ENCODE results near the gene CYFIP2. TPM values are rescaled to one million over a fixed set of nuclear protein-coding genes. Genes with fewer than 3 reads are reported as not detected.
A peak's percentile ranks its signal among the peaks of the same experiment; 100 is the strongest.

The CYFIP2 gene
- total and polyA plus RNA-seq, 4 donors, result 24.9 to 46.3 (median 37.0) TPM

- no peak overlapping the region for H3K9ac ChIP-seq (ENCODE audit: insufficient read depth in 1 of 2, low read length in 2 of 2)
- no peaks in the 10 kb centered on the region for H3K9me3 ChIP-seq (ENCODE audit: control insufficient read depth in 4 of 4, insufficient read depth in 3 of 4, low read length in 3 of 4)
- no peaks in the 10 kb centered on the region for H3K36me3 ChIP-seq (ENCODE audit: control insufficient read depth in 4 of 4, insufficient read depth in 4 of 4, low read length in 4 of 4)
- H3K4me1 ChIP-seq (ENCODE audit: control insufficient read depth in 5 of 5, insufficient read depth in 5 of 5, low read length in 5 of 5), result peaks cover 0 to 12% (median under 1%) of the 10 kb centered on the region in 5 donors
- TF ChIP-seq CTCF (IDR thresholded peaks at IDR 0.05; ENCODE audit: control extremely low read depth, extremely low read depth), result no peak
- H3K27me3 ChIP-seq (ENCODE audit: control insufficient read depth in 3 of 3, insufficient read depth in 3 of 3, low read length in 2 of 3), result peaks cover 0 to 3% (median 0%) of the 10 kb centered on the region in 3 donors
- DNase-seq, result no peak
- no peak overlapping the region for H3K27ac ChIP-seq (ENCODE audit: low read depth in 1 of 2, low read length in 1 of 2)
- 6 to 63% methylated on average over 1 of the region's 1 CpG for whole genome bisulfite sequencing, 2 donors
- H3K4me3 ChIP-seq, result no peak overlapping the region
- ATAC-seq (ENCODE audit: insufficient read depth, low FRiP score), result peak; percentile 49
Measured at GRCh38 chr5:157273131-157273556, 7.2 kb downstream of the CYFIP2 start.

- WGBS, 2 donors, result 97 to 100% methylated on average over 1 of the region's 1 CpG
- Histone ChIP-seq H3K9me3 (ENCODE audit: control insufficient read depth in 4 of 4, insufficient read depth in 3 of 4, low read length in 3 of 4) (no peaks in the 10 kb centered on the region), H3K27ac (ENCODE audit: low read depth in 1 of 2, low read length in 1 of 2) (no peak overlapping the region), H3K9ac (ENCODE audit: insufficient read depth in 1 of 2, low read length in 2 of 2) (no peak overlapping the region), H3K4me1 (ENCODE audit: control insufficient read depth in 5 of 5, insufficient read depth in 5 of 5, low read length in 5 of 5) (peaks cover 0 to 15% (median 5%) of the 10 kb centered on the region in 5 donors), H3K36me3 (ENCODE audit: control insufficient read depth in 4 of 4, insufficient read depth in 4 of 4, low read length in 4 of 4) (no peaks in the 10 kb centered on the region), H3K27me3 (ENCODE audit: control insufficient read depth in 3 of 3, insufficient read depth in 3 of 3, low read length in 2 of 3) (no peaks in the 10 kb centered on the region), H3K4me3 (no peak overlapping the region)
- no peak for TF ChIP-seq CTCF (IDR thresholded peaks at IDR 0.05; ENCODE audit: control extremely low read depth, extremely low read depth)
- DNase-seq (no peak), ATAC-seq (ENCODE audit: insufficient read depth, low FRiP score) (no peak)
Measured at GRCh38 chr5:157275403-157275802, 9.5 kb downstream of the CYFIP2 start.

GRCh38 chr5:157278319-157279037 is 12.6 kb downstream of the CYFIP2 start:
- Histone ChIP-seq H3K27me3 (ENCODE audit: control insufficient read depth in 3 of 3, insufficient read depth in 3 of 3, low read length in 2 of 3) (no peaks in the 10 kb centered on the region), H3K27ac (ENCODE audit: low read depth in 1 of 2, low read length in 1 of 2) (peak overlapping the region in 1 of 2 donors; percentile 2), H3K9me3 (ENCODE audit: control insufficient read depth in 4 of 4, insufficient read depth in 3 of 4, low read length in 3 of 4) (no peaks in the 10 kb centered on the region), H3K4me3 (no peak overlapping the region), H3K36me3 (ENCODE audit: control insufficient read depth in 4 of 4, insufficient read depth in 4 of 4, low read length in 4 of 4) (no peaks in the 10 kb centered on the region), H3K4me1 (ENCODE audit: control insufficient read depth in 5 of 5, insufficient read depth in 5 of 5, low read length in 5 of 5) (peaks cover 0 to 7% (median 0%) of the 10 kb centered on the region in 5 donors), H3K9ac (ENCODE audit: insufficient read depth in 1 of 2, low read length in 2 of 2) (no peak overlapping the region)
- DNase-seq, result no peak
- no peak for TF ChIP-seq CTCF (IDR thresholded peaks at IDR 0.05; ENCODE audit: control extremely low read depth, extremely low read depth)
- 88 to 95% methylated on average over 2 of the region's 2 CpGs for WGBS, 2 donors
- no peak for ATAC-seq (ENCODE audit: insufficient read depth, low FRiP score)

Data from lung (tissue), 12 donors.